Myocyte (in vitro differentiated cells): ENCODE measurements around the gene EDA. TPM values are rescaled to one million over a fixed set of nuclear protein-coding genes. Genes with fewer than 3 reads are reported as not detected.

Experiments used
- DNase-seq: peaks from one replicate; pipeline ENCODE4 v3.0.0-alpha.2; 2012; ENCODE audit warnings: low read depth
- microRNA-seq: library from miRNA; unstranded; fragments of <30 nt; microRNA quantifications from one replicate; pipeline ENCODE4, GENCODE V29; 2016
- total RNA-seq: library from RNA; depleted of rRNA; stranded (reverse); fragments of >200 nt; gene quantifications from 2 replicates; pipeline ENCODE4 v1.2.3, GENCODE V29; 2014

EDA gene
- total RNA-seq, 1 donor from 2014 or later, result 0.08 TPM

- DNase-seq, result no peak
These were observed 438.5 kb downstream of the EDA start for GRCh38 chrX:70054391-70054790.

GRCh38 chrX:70062076-70062475, 446.2 kb downstream of the EDA start, which contains the start of gene OTUD6A:
TSS of gene OTUD6A (plus strand) at chrX:70062457. CDS start at chrX:70062525, 68 bp downstream.
- no peak for DNase-seq

GRCh38 chrX:70062961-70063550, 447.1 kb downstream of the EDA start:
- no peak for DNase-seq

- no peak for DNase-seq
These were observed 450.7 kb downstream of the EDA start for GRCh38 chrX:70066646-70067045.

GRCh38 chrX:70079297-70079696, 463.4 kb downstream of the EDA start:
- DNase-seq, result no peak

GRCh38 chrX:70079870-70080269, 464.0 kb downstream of the EDA start:
- no peak for DNase-seq

- DNase-seq, result no peak
These were observed 466.8 kb downstream of the EDA start for GRCh38 chrX:70082723-70083122.

GRCh38 chrX:70084592-70085240, 468.8 kb downstream of the EDA start:
- no peak for DNase-seq

- peak; percentile 9 for DNase-seq
These were observed 472.1 kb downstream of the EDA start for GRCh38 chrX:70087857-70088630.

GRCh38 chrX:70088751-70089150, 472.8 kb downstream of the EDA start:
- no peak for DNase-seq

Small RNAs within 50 kb of the gene (microRNA-seq; reads per million reads assigned to microRNA genes)
- gene MIR676, result not detected

Other genes with a start within 250 kb of the EDA start
- gene NALF2, start 111.8 kb upstream of the EDA start, total RNA-seq, result not detected in 2 replicates